Fibroblast of pulmonary artery (primary cell): Measurements from ENCODE around the gene ZFTA.

Source experiments
- DNase-seq: peaks from one replicate; pipeline ENCODE4 v3.0.0-alpha.2; 2010; ENCODE audit warnings: low read depth
- H3K4me3 ChIP-seq: replicated peaks from 2 replicates; pipeline ENCODE4 v1.5.1; 2011; ENCODE audit warnings: low read depth, mild to moderate bottlenecking, control low read depth, low read length, moderate library complexity
- TF ChIP-seq, protein P1 (sequence below): IDR thresholded peaks from 2 replicates; pipeline ENCODE4 v1.5.1; 2011; ENCODE audit warnings: mild to moderate bottlenecking, control low read depth, low read length, inconsistent platforms; ENCODE audit errors: missing control alignments

ZFTA gene

DNA sequence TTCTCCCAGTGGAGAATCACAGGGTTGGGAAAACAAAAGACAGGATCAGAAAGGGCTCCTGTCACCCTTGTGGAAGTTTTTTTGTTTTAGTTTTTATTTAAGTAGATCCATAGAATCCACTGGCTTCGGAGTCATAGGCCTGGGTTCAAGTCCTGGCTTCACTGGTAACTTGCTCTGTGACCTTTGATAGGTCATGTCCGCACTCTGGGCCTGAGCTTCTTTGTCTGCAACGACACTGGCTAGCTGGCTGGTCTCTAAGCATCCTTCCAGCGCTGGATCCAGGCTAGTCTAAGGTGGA is 1.4 kb downstream of the ZFTA start:
- peak overlapping the region; percentile 86 for H3K4me3 ChIP-seq
- DNase-seq: no peak
- TF ChIP-seq, protein P1, sequence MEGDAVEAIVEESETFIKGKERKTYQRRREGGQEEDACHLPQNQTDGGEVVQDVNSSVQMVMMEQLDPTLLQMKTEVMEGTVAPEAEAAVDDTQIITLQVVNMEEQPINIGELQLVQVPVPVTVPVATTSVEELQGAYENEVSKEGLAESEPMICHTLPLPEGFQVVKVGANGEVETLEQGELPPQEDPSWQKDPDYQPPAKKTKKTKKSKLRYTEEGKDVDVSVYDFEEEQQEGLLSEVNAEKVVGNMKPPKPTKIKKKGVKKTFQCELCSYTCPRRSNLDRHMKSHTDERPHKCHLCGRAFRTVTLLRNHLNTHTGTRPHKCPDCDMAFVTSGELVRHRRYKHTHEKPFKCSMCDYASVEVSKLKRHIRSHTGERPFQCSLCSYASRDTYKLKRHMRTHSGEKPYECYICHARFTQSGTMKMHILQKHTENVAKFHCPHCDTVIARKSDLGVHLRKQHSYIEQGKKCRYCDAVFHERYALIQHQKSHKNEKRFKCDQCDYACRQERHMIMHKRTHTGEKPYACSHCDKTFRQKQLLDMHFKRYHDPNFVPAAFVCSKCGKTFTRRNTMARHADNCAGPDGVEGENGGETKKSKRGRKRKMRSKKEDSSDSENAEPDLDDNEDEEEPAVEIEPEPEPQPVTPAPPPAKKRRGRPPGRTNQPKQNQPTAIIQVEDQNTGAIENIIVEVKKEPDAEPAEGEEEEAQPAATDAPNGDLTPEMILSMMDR: no peak

DNA sequence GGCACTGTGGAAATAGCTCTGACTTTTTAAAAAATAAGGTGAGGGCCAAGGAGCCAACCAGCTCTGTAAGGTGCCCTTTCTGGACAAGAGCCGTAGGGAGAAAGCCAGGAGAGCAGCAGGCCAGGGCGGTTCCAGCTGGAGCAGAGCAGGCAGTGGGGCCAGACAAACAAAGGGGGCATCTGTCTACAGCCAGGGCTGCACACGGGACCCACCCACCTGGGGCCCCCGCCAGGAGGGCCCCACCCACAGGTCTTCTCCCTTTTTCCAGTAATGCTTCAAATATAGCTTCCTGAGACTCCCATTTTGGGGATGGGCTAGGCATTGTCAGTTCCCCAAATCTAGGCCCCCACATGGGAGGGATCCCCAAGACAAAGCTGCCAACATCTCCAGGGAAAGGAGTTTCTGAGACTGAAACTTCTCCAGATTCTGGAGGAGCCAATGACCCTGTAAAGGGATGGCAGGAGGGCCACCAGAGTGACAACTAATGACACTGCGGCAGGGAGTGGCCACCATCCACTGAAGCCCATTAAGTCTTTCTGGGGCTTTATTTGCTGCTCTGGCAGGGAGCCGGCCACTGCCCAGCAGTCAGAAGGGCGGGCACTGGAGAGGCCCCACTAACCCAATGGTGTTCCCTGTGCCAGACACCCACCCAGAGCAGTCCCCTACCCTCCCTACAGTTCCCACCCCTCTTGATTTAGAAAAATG is 1.9 kb downstream of the ZFTA start:
- TF ChIP-seq, protein P1: no peak
- H3K4me3 ChIP-seq: peak overlapping the region; percentile 86
- DNase-seq: no peak

DNA sequence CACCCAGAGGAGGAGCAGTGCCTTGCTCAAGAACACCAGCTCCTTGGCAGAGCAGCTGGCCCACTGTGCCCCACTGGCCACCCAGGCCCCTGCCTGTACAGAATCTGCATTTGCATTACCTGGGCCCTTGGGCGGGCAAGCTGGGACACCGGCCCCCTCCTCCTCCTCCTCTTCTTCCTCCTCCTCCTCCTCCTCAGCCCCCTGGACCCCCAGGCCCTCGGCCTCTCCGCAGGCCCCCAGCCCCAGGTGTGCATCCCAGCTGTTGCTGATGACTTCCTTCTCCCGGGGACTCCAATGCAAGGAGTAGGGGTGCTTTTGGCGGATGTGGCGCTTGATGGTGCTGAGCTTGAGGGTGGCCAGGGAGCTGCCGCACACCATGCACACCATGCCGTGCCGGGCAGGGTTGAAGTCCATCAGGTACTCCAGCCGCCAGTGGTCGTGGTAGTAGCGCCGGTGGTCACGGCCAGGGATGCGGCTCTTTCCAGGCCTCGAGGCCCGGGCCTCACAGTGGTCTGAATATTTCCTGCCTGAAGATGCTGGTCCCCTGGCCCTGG is 2.8 kb downstream of the ZFTA start:
- no peak for DNase-seq
- H3K4me3 ChIP-seq: no peak overlapping the region

DNA sequence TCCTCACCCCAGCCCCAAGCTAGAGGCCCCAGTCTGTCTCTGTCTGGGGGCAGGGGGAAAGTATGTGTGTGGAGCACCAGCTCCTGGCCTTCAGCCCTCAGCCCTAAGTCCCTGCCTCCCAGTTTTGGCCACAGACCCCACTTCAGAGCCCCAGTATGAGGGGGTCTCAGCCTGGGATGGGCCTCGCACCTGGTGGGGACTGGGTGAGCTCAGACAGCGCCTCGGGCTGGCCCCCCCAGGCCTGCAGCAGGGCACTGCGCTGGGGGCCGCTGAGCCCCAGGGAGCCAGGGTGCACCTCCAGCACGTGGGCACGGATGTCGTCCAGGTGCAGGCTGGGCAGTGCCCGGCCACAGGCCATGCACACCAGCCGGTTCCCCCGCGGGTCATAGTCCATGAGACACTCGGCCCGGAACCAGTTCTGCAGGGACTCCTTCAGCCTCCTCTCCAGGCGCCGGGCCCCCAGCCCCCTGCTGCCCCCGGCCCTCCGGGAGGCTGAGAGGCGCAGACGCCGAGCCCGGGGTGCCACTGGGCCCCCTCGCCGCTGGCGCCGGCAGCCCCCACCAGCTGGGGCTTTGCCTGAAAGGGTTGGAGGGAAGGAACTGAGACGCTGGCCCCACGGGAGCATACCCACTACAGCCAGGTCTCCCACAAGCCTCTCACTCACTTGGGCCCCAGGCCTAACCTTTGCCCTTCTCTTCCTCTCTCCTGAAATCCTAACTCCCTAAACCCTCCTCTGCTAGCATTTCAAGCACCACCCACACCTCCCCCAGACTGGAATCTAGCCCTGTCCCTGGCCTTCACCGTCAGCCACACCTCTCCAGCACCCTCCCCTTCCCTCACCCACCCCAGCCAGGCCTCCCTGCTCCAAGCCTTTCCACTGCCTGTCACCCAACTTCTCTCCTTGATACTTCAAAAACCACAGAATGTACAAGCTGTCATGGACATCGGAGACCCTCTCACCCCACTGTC is 3.6 kb downstream of the ZFTA start:
- TF ChIP-seq, protein P1: no peak
- DNase-seq: peak; percentile 50
- H3K4me3 ChIP-seq: no peak overlapping the region

More for the DNA sequence above, 2.8 kb downstream of the ZFTA start:
- TF ChIP-seq, protein P1: no peak

DNA sequence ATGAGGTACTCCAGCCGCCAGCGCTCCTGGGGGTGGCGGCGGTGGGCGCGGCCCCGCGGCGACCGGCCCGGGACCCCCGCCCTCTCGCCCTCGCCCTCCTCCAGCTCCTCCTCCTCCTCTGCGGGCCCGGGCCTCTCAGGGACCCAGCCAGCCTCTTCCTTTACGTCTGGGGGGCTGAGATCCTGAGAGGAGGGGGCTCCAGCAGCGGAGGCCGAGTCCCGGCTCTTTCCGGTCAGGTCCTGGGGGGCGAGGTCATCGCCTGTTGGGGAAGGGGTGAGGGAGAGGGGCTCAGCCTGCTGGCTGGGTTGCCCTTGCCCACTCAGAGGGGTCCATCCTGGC is 4.3 kb downstream of the ZFTA start:
- TF ChIP-seq, protein P1: no peak
- H3K4me3 ChIP-seq: no peak overlapping the region
- no peak for DNase-seq

DNA sequence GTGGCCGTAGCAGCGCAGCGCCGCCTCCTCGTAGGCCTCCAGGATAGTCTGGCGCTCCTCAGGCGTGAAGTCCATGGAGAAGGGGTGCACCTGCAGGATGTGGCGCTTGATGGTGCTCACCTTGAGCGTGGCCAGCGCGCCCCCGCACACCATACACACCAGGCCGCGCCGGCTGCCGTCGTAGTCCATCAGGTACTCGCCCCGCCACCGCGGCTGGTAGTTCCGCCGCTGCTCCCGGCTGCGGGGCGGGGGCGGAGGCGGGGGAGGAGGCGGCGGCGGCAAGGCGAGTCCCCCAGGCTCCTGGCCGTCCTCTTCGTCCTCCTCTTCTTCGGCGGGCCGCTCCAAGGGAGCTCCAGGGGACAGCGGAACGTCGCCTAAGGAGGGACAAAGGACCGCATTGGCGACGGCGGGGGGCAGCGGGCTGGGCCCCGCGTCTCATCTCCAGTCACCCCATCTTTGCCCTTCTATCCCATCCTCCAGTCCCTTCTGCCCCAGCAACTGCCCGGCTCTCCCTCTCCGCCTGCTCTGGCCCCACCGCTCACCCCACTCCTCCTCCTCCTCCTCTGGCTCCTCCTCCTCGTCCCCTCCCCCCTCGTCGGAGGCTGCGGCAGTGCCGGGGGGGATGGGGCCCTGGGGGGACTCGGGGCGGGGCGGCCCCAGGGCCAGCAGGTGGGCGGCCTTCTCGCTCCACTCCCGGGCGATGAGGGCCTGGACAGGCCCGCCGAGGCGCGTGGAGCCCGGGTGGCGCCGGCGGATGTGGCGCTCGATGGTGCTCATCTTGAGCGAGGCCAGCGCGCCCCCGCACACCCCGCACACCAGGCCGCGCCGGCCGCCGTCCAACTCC is 4.9 kb downstream of the ZFTA start:
- DNase-seq: no peak
- H3K4me3 ChIP-seq: no peak overlapping the region

More for the DNA sequence above, 4.9 kb downstream of the ZFTA start:
- TF ChIP-seq, protein P1: no peak
